ENCODE data around the gene RNF208.

RNF208 gene, protein sequence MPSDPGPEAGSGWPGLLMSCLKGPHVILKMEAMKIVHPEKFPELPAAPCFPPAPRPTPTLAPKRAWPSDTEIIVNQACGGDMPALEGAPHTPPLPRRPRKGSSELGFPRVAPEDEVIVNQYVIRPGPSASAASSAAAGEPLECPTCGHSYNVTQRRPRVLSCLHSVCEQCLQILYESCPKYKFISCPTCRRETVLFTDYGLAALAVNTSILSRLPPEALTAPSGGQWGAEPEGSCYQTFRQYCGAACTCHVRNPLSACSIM

GRCh38 chr9:137222190-137223077 is at the start of gene RNF208:
Gene RNF208 (minus strand): TSS chr9:137222240. CDS start chr9:137221212, 1,028 bp downstream.
- no peak within 1 kb of the TSS for H2AFZ ChIP-seq (ENCODE audit: low read depth, low read length)
- H3K4me3 ChIP-seq (ENCODE audit: low read length) = peak within 1 kb of the TSS; percentile 98

DNA sequence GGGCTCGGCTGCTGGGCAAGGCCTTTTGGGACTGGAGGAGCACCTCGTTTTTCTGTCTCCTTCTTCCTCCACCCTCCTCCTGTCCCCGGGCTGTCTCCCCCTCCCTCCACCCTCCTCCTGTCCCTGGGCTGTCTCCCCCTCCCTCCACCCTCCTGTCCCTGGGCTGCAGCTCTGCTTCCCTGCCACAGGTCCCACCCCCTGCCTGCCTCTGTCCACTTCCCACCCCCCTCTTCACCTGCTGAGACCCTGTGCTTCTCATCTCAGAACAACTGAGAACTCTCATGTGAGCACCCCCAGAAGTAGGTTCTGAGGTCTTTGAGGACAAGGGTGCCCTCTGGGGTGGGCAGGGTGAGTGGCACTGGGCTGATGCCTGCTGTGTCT is 49.6 kb upstream of the RNF208 start:
- Histone ChIP-seq H3K27me3 (ENCODE audit: insufficient read depth, low read length) (no peaks in the 10 kb centered on the region), H3K36me3 (ENCODE audit: insufficient read depth, low read length) (peaks cover 56% of the 10 kb centered on the region), H3K4me3 (ENCODE audit: low read length) (no peak overlapping the region), H2AFZ (ENCODE audit: low read depth, low read length) (no peak overlapping the region), H3K4me1 (ENCODE audit: insufficient read depth, low read length) (no peaks in the 10 kb centered on the region), H3K9me3 (ENCODE audit: low read length) (no peaks in the 10 kb centered on the region)

More at GRCh38 chr9:137222190-137223077, at the start of gene RNF208:
- no peaks in the 10 kb centered on the region for H3K36me3 ChIP-seq (ENCODE audit: insufficient read depth, low read length)
- H3K9me3 ChIP-seq (ENCODE audit: low read length) = no peaks in the 10 kb centered on the region
- peaks cover 15% of the 10 kb centered on the region for H3K4me1 ChIP-seq (ENCODE audit: insufficient read depth, low read length)
- H3K27me3 ChIP-seq (ENCODE audit: insufficient read depth, low read length) = no peaks in the 10 kb centered on the region

- Histone ChIP-seq H3K4me1 (ENCODE audit: insufficient read depth, low read length) (no peaks in the 10 kb centered on the region), H3K27me3 (ENCODE audit: insufficient read depth, low read length) (no peaks in the 10 kb centered on the region), H3K36me3 (ENCODE audit: insufficient read depth, low read length) (peaks cover 62% of the 10 kb centered on the region), H2AFZ (ENCODE audit: low read depth, low read length) (no peak overlapping the region), H3K4me3 (ENCODE audit: low read length) (no peak overlapping the region), H3K9me3 (ENCODE audit: low read length) (no peaks in the 10 kb centered on the region)
These were observed 49.1 kb upstream of the RNF208 start for GRCh38 chr9:137270929-137271695.

DNA sequence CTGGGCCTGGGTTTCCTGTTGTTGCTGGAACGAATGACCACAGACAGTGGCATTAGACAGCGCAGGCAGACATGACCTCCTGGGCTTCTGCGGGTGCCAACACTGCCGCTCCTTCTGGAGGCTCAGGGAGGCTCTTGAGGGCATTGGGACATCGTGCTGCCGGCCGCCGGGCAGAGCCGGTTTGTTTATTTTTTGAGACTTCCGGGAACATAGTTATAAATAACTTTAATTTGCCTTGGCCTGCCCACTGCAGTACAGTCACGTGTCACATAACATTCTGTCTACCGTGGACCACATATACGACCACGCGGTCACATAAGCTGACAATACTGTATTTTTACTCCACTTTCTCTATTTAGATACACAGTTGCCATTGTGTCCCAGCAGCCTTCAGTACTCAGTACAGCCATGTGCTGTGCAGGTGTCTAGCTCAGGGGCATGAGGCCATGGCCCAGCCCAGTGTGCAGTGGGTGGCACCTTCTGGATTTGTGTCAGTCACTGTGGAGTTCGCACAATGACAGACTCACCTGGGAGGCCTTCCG is 47.3 kb upstream of the RNF208 start:
- H3K4me3 ChIP-seq (ENCODE audit: low read length) = no peak overlapping the region
- peaks cover 70% of the 10 kb centered on the region for H3K36me3 ChIP-seq (ENCODE audit: insufficient read depth, low read length)
- no peaks in the 10 kb centered on the region for H3K4me1 ChIP-seq (ENCODE audit: insufficient read depth, low read length)
- no peaks in the 10 kb centered on the region for H3K9me3 ChIP-seq (ENCODE audit: low read length)
- H3K27me3 ChIP-seq (ENCODE audit: insufficient read depth, low read length) = no peaks in the 10 kb centered on the region
- H2AFZ ChIP-seq (ENCODE audit: low read depth, low read length) = no peak overlapping the region

DNA sequence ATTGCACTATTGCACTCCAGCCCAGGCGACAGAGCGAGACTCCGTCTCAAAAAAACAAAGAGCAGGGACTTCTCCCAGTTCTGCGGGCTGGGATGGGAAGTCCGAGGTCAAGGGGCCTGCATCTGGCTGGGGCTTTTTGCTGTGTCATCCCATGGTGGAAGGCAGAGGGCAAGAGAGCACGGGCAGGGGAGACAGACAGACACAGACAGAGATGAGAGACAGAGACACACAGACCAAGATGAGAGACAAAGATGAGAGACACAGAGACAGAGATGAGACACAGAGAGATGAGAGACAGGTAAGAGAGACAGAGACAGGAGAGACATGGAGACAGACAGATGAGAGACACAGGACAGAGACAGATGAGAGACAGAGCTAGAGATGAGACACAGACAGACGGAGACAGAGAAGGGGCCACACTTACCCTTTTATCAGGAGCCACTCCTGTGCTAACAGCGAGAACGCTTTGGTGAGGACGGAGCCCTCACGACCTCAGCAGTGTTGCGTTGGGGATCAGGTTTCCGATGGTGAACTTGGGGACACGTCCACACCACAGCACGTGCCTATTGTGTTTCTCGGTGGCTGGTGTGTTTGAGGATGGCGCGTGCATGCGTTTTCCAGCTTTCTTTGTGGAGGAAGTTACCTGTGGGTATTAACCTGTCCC is 46.6 kb upstream of the RNF208 start:
- Histone ChIP-seq H3K4me1 (ENCODE audit: insufficient read depth, low read length) (no peaks in the 10 kb centered on the region), H3K9me3 (ENCODE audit: low read length) (no peaks in the 10 kb centered on the region), H3K27me3 (ENCODE audit: insufficient read depth, low read length) (no peaks in the 10 kb centered on the region), H2AFZ (ENCODE audit: low read depth, low read length) (no peak overlapping the region), H3K4me3 (ENCODE audit: low read length) (no peak overlapping the region), H3K36me3 (ENCODE audit: insufficient read depth, low read length) (peaks cover 69% of the 10 kb centered on the region)

DNA sequence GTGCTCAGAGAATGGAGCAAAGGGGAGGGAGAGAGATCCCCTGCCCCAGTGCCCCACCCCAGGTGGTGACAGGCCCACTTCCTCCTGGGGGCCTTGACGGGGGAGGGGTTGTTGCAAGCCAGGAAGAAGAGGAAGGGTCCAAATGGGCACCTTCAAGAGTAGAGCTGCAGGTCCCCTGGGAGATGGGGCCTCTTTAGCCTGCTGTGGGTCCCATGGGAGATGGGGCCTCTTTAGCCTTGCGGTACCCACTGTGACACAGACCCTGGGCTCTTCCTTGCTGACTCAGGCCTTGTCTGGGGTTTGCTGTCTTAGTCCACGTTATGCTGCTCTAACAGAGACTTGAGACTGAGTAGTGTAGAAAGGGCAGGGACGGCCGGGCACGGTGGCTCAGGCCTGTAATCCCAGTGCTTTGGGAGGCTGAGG is 45.9 kb upstream of the RNF208 start:
- H3K9me3 ChIP-seq (ENCODE audit: low read length) = no peaks in the 10 kb centered on the region
- peaks cover 68% of the 10 kb centered on the region for H3K36me3 ChIP-seq (ENCODE audit: insufficient read depth, low read length)
- no peak overlapping the region for H2AFZ ChIP-seq (ENCODE audit: low read depth, low read length)
- H3K4me3 ChIP-seq (ENCODE audit: low read length) = no peak overlapping the region
- H3K4me1 ChIP-seq (ENCODE audit: insufficient read depth, low read length) = no peaks in the 10 kb centered on the region
- H3K27me3 ChIP-seq (ENCODE audit: insufficient read depth, low read length) = no peaks in the 10 kb centered on the region

- Histone ChIP-seq H3K4me3 (ENCODE audit: low read length) (no peak overlapping the region), H3K36me3 (ENCODE audit: insufficient read depth, low read length) (peaks cover 59% of the 10 kb centered on the region), H3K9me3 (ENCODE audit: low read length) (no peaks in the 10 kb centered on the region), H2AFZ (ENCODE audit: low read depth, low read length) (no peak overlapping the region), H3K4me1 (ENCODE audit: insufficient read depth, low read length) (no peaks in the 10 kb centered on the region), H3K27me3 (ENCODE audit: insufficient read depth, low read length) (no peaks in the 10 kb centered on the region)
These were observed 44.8 kb upstream of the RNF208 start for GRCh38 chr9:137266585-137267453.

GRCh38 chr9:137266162-137266527 is 44.1 kb upstream of the RNF208 start:
- Histone ChIP-seq H3K4me1 (ENCODE audit: insufficient read depth, low read length) (no peaks in the 10 kb centered on the region), H3K27me3 (ENCODE audit: insufficient read depth, low read length) (no peaks in the 10 kb centered on the region), H2AFZ (ENCODE audit: low read depth, low read length) (no peak overlapping the region), H3K9me3 (ENCODE audit: low read length) (no peaks in the 10 kb centered on the region), H3K36me3 (ENCODE audit: insufficient read depth, low read length) (peaks cover 58% of the 10 kb centered on the region), H3K4me3 (ENCODE audit: low read length) (no peak overlapping the region)

- Histone ChIP-seq H2AFZ (ENCODE audit: low read depth, low read length) (no peak overlapping the region), H3K27me3 (ENCODE audit: insufficient read depth, low read length) (no peaks in the 10 kb centered on the region), H3K9me3 (ENCODE audit: low read length) (no peaks in the 10 kb centered on the region), H3K36me3 (ENCODE audit: insufficient read depth, low read length) (peaks cover 58% of the 10 kb centered on the region), H3K4me3 (ENCODE audit: low read length) (no peak overlapping the region), H3K4me1 (ENCODE audit: insufficient read depth, low read length) (no peaks in the 10 kb centered on the region)
These were observed 43.6 kb upstream of the RNF208 start for GRCh38 chr9:137265496-137266161.

GRCh38 chr9:137264067-137264466 is 42.0 kb upstream of the RNF208 start:
- H3K27me3 ChIP-seq (ENCODE audit: insufficient read depth, low read length) = no peaks in the 10 kb centered on the region
- H2AFZ ChIP-seq (ENCODE audit: low read depth, low read length) = no peak overlapping the region
- H3K9me3 ChIP-seq (ENCODE audit: low read length) = no peaks in the 10 kb centered on the region
- H3K4me1 ChIP-seq (ENCODE audit: insufficient read depth, low read length) = no peaks in the 10 kb centered on the region
- peaks cover 53% of the 10 kb centered on the region for H3K36me3 ChIP-seq (ENCODE audit: insufficient read depth, low read length)
- H3K4me3 ChIP-seq (ENCODE audit: low read length) = no peak overlapping the region

DNA sequence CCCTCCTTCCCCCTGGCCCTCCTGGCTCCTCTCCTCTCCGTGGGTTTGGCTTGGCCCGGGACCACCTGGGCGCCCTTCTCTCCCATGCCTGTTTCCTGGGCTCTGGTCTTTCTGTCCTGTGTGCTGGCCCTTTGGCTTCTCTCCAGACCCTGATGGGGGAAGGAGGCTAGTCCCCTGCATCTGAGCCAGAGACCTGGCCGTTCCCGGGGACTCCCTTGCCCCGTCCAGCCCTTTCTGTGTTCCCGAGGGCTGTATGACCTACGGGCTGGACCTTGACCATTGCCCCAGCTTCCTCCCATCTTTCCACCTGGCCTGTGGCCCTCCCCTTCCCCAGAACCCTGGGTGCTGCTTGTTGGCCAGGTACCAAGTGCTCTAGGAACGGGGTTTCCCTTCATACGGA is 41.5 kb upstream of the RNF208 start:
- H3K36me3 ChIP-seq (ENCODE audit: insufficient read depth, low read length) = peaks cover 51% of the 10 kb centered on the region

More for the DNA sequence above, 41.5 kb upstream of the RNF208 start:
- Histone ChIP-seq H2AFZ (ENCODE audit: low read depth, low read length) (no peak overlapping the region), H3K27me3 (ENCODE audit: insufficient read depth, low read length) (no peaks in the 10 kb centered on the region), H3K9me3 (ENCODE audit: low read length) (no peaks in the 10 kb centered on the region), H3K4me3 (ENCODE audit: low read length) (no peak overlapping the region), H3K4me1 (ENCODE audit: insufficient read depth, low read length) (no peaks in the 10 kb centered on the region)
